Endothelial cell of hepatic sinusoid (primary cell): ENCODE data around the gene ATP1B1.
"Not testable (repeated sequence)": the region's sequence is repeated elsewhere in the genome, so short reads cannot be mapped to it uniquely, and the experiment has no call there.

Experiments used
- in situ Hi-C: cut with HindIII; loops from 2 replicates; pipeline ENCODE4 v1.10.0; 2017; ENCODE audit warnings: low sequenced_read_pairs

Gene ATP1B1

GRCh38 chr1:169113613-169114119 is 7.2 kb downstream of the ATP1B1 start:
- in situ Hi-C loops, result no loop called here

GRCh38 chr1:169115891-169116585 is 9.5 kb downstream of the ATP1B1 start:
- in situ Hi-C loops, result no loop called here

GRCh38 chr1:169117014-169117413 is 10.5 kb downstream of the ATP1B1 start:
- in situ Hi-C loops, result no loop called here

GRCh38 chr1:169117599-169117998 is 11.1 kb downstream of the ATP1B1 start:
- in situ Hi-C loops, result no loop called here

GRCh38 chr1:169118227-169118626 is 11.7 kb downstream of the ATP1B1 start:
- in situ Hi-C loops, result no loop called here

GRCh38 chr1:169119405-169119804 is 12.9 kb downstream of the ATP1B1 start:
- in situ Hi-C loops, result no loop called here

GRCh38 chr1:169120066-169120465 is 13.6 kb downstream of the ATP1B1 start:
- in situ Hi-C loops, result no loop called here

GRCh38 chr1:169121146-169121923 is 14.8 kb downstream of the ATP1B1 start:
- in situ Hi-C loops, result no loop called here

GRCh38 chr1:169122976-169123375 is 16.5 kb downstream of the ATP1B1 start:
- in situ Hi-C loops, result no loop called here

- in situ Hi-C loops, result no loop called here
Measured at GRCh38 chr1:169124459-169124858, 18.0 kb downstream of the ATP1B1 start.

- in situ Hi-C loops, result not testable (repeated sequence)
Measured at GRCh38 chr1:169125597-169125996, 19.1 kb downstream of the ATP1B1 start.

- in situ Hi-C loops, result no loop called here
Measured at GRCh38 chr1:169126335-169126734, 19.8 kb downstream of the ATP1B1 start.

- in situ Hi-C loops, result no loop called here
Measured at GRCh38 chr1:169127305-169127704, 20.8 kb downstream of the ATP1B1 start.

GRCh38 chr1:169128562-169128961 is 22.1 kb downstream of the ATP1B1 start:
- in situ Hi-C loops, result no loop called here

- in situ Hi-C loops, result no loop called here
Measured at GRCh38 chr1:169129109-169129784, 22.8 kb downstream of the ATP1B1 start.

- in situ Hi-C loops, result no loop called here
Measured at GRCh38 chr1:169130683-169131082, 24.2 kb downstream of the ATP1B1 start.

- in situ Hi-C loops, result no loop called here
Measured at GRCh38 chr1:169132512-169133227, 26.2 kb downstream of the ATP1B1 start.

GRCh38 chr1:169133228-169133576 is 26.7 kb downstream of the ATP1B1 start:
- in situ Hi-C loops, result no loop called here

GRCh38 chr1:169133801-169134502 is 27.5 kb downstream of the ATP1B1 start:
- in situ Hi-C loops, result no loop called here

- in situ Hi-C loops, result no loop called here
Measured at GRCh38 chr1:169137357-169137756, 30.9 kb downstream of the ATP1B1 start.
